SH-SY5Y (cell line): Measurements from ENCODE around the gene CCDC136.

Experiments used
- GATA2 ChIP-seq: IDR thresholded peaks from 2 replicates; pipeline ENCODE4 v1.6.1; 2011; ENCODE audit warnings: mild to moderate bottlenecking, low read depth, low read length
- GATA3 ChIP-seq: IDR thresholded peaks from 2 replicates; pipeline ENCODE4 v1.6.1; 2011; ENCODE audit warnings: low read depth, mild to moderate bottlenecking, low read length, moderate library complexity

GRCh38 chr7:128804484-128804883, 12.7 kb downstream of the CCDC136 start:
- TF ChIP-seq GATA3, result no peak
- no peak for TF ChIP-seq GATA2
